RWPE1 (cell line): ENCODE results near the gene MEIKIN.
"Not testable (repeated sequence)": the region's sequence is repeated elsewhere in the genome, so short reads cannot be mapped to it uniquely, and the experiment has no call there.

Source experiments
- CTCF ChIA-PET: fragments of 350-600 bp; sonication (Branson Sonifier 250); formaldehyde crosslinking; extraction: SDS; loops from one replicate; lab custom pipeline; 2021; lab: Yijun Ruan, JAX
- POLR2A ChIA-PET: fragments of 400-600 bp; formaldehyde crosslinking; extraction: SDS; loops from one replicate; lab custom pipeline; 2020; ENCODE audit warnings: antibody characterized with exemption; ENCODE audit not compliant: low non-redundant PET; lab: Yijun Ruan, JAX
- DNase-seq: peaks from one replicate; pipeline ENCODE4 v3.0.0; 2012; ENCODE audit warnings: low spot score
- H3K27ac ChIP-seq: fragments of 450-650 bp; 2 replicates; pipeline ENCODE4 v1.5.1; 2017
- TF ChIP-seq, protein P1 (sequence below): fragments of 450-650 bp; conservative IDR thresholded peaks from 2 replicates; pipeline ENCODE4 v1.5.1; 2017; ENCODE audit warnings: low read depth, mild to moderate bottlenecking

Gene MEIKIN

DNA sequence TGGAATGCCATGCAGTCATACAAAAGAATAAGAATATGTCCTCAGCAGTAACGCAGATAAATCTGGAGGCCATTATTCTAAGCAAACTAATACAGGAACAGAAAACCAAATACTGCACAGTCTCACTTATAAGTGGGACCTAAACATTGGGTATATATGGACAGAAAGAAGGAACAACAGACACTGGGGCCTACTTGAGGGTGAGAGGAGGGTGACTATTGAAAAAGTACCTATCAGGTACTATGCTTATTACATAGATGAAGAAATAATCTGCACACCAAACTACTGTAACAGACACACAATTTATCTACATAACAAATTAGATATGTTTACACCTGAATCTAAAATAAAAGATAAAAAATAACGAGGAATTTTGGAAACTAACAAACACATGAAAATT lies 38.8 kb downstream of the MEIKIN start:
- no peak overlapping the region for H3K27ac ChIP-seq
- TF ChIP-seq, protein P1, sequence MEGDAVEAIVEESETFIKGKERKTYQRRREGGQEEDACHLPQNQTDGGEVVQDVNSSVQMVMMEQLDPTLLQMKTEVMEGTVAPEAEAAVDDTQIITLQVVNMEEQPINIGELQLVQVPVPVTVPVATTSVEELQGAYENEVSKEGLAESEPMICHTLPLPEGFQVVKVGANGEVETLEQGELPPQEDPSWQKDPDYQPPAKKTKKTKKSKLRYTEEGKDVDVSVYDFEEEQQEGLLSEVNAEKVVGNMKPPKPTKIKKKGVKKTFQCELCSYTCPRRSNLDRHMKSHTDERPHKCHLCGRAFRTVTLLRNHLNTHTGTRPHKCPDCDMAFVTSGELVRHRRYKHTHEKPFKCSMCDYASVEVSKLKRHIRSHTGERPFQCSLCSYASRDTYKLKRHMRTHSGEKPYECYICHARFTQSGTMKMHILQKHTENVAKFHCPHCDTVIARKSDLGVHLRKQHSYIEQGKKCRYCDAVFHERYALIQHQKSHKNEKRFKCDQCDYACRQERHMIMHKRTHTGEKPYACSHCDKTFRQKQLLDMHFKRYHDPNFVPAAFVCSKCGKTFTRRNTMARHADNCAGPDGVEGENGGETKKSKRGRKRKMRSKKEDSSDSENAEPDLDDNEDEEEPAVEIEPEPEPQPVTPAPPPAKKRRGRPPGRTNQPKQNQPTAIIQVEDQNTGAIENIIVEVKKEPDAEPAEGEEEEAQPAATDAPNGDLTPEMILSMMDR = no peak
- ChIA-PET CTCF (no interaction called here), POLR2A (no interaction called here)
- DNase-seq = no peak

DNA sequence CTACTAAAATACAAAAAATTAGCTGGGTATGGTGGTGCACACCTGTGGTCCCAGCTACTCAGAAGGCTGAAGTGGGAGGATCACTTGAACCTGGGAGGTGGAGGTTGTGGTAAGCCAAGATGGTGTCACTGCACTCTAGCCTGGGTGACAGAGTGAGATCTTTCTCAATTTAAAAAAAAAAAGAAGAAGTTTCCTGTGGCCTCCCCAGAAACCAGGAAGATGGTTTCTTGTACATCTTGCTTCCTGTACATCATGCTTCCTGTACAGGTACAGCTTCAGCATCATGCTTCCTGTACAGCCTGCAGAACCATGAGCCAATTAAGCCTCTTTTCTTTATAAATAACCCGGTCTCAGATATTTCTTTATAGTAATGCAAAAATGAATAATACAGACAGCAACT lies 43.2 kb downstream of the MEIKIN start:
- POLR2A ChIA-PET, H3K27ac ChIP-seq, DNase-seq, CTCF ChIA-PET: not testable (repeated sequence)

DNA sequence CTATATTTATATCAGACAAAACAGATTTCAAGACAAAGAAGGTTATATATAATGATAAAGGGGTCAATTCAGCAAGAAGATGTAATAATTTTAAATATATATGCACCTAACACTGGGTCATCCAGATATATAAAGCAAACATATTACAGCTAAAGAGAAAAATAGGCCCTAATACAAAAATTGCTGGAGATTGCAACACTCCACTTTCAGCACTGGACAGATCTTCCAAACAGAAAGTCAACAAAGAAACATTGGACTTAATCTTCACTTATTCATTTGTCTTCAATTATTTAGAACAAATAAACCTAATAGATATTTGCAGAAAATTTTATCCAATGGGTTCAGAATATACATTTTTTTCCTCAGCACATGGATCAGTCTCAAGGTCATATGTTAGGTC lies 45.8 kb downstream of the MEIKIN start:
- TF ChIP-seq, protein P1 = no peak
- ChIA-PET CTCF (no interaction called here), POLR2A (no interaction called here)
- no peak for DNase-seq
- H3K27ac ChIP-seq = no peak overlapping the region

DNA sequence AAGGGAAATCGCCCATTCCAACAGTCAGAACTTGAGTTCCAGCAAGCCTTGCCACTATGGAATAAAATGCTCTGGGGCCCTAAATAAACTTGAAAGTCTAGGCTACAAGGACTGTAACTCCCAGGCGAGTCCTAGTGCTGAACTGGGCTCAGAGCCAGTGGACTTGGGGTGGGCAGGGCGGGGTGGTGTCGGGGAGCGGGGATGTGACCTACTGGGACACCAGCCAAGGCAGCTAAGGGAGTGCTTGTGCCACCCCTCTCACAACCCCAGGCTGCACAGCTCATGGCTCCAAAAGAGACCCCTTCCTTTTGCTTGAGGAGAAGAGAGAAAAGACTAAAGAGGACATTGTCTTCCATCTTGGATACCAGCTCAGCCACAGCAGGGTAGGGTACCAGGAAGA lies 61.5 kb downstream of the MEIKIN start:
- CTCF ChIA-PET = no interaction called here
- TF ChIP-seq, protein P1 = no peak
- POLR2A ChIA-PET = no interaction called here

DNA sequence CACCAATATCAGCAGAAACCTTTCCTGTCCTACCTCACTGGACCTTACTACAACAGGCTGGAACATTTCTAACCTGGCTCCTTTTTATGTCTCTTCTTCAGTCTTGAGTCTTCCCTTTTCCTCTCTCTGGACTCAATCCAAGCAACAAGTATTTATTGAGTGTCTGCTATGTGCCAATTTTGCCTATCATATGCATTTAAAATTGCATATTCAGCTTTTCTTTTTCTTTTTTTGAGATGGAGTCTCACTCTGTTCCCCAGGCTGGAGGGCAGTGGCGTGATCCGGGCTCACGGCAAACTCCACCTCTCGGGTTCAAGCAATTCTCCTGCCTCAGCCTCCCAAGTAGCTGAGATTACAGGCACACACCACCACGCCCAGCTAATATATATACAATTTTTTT lies 65.8 kb downstream of the MEIKIN start:
- H3K27ac ChIP-seq = no peak overlapping the region
- ChIA-PET CTCF (no interaction called here), POLR2A (no interaction called here)
- DNase-seq = no peak
- TF ChIP-seq, protein P1 = no peak

More for the DNA sequence above, 61.5 kb downstream of the MEIKIN start:
- DNase-seq = no peak
- no peak overlapping the region for H3K27ac ChIP-seq

DNA sequence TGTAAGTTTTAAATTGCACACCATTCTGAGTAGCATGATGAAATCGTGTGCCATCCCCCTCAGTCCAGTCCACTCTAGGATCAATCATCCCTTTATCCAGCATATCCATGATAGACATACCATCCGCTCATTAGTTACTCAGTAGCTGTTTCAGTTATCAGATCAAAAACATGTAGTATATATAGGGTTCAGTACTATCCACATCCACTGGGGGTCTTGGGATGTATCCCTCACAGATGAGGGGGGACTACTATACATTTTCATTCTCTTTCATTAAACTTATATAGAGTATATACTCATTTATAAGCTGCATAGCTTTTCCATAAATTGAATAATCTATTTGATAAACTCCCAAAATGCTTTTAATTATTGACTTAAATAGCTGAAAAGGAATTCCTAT lies 67.6 kb downstream of the MEIKIN start:
- ChIA-PET POLR2A (interaction anchor here (0.7 kb wide), 1 partner anchor 11 kb away, joined by 3 read pairs; no protein-coding TSS in a partner anchor), CTCF (no interaction called here)
- no peak overlapping the region for H3K27ac ChIP-seq
- no peak for DNase-seq
- TF ChIP-seq, protein P1 = no peak

DNA sequence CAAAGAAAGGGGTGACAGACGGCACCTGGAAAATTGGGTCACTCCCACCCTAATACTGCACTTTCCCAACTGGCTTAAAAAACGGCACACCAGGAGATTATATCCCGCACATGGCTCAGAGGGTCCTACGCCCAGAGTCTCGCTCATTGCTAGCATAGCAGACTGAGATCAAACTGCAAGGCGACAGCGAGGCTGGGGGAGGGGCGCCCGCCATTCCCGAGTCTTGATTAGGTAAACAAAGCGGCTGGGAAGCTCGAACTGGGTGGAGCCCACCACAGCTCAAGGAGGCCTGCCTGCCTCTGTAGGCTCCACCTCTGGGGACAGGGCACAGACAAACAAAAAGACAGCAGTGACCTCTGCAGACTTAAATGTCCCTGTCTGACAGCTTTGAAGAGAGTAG lies 74.2 kb downstream of the MEIKIN start:
- CTCF ChIA-PET, H3K27ac ChIP-seq, POLR2A ChIA-PET, DNase-seq: not testable (repeated sequence)

DNA sequence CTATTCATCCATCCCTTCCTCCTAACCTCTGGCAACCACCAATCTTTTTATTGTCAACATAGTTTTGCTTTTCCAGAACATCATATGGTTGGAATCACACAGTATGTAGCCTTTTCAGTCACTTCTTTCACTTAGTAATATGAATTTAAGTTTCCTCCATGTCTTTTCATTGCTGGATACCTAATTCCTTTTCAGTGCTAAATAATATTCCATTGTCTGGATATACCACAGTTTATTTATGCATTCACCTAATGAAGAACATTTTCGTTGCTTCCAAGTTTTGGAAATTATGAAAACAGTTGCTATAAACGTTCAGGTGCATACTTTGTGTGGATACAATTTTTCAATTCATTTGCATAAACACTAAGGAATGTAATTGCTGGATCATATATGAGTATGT lies 77.9 kb downstream of the MEIKIN start:
- DNase-seq = no peak
- ChIA-PET CTCF (no interaction called here), POLR2A (no interaction called here)
- no peak overlapping the region for H3K27ac ChIP-seq
- TF ChIP-seq, protein P1 = no peak
